ENCODE measurements around the gene MPP3.

DNA sequence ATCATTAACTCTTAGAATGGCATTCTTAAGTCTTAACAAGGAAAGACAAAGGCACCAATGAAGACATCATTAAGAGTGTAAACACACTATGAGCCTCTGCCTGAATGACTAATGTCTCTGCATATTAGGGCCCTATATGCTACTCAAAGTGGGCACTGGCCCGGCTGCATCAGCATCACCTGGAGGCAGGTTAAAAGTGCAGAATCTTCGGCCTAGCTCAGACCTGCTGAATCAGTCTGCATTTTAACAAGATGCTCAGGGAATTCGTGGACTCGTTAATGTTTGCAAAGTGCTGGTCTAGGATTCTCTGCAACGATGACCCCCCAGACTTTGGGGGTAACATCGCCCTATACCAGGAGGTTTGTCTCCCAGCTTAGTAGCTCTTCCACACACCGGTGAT lies 6.7 kb downstream of the MPP3 start:
- TF ChIP-seq, protein P1, sequence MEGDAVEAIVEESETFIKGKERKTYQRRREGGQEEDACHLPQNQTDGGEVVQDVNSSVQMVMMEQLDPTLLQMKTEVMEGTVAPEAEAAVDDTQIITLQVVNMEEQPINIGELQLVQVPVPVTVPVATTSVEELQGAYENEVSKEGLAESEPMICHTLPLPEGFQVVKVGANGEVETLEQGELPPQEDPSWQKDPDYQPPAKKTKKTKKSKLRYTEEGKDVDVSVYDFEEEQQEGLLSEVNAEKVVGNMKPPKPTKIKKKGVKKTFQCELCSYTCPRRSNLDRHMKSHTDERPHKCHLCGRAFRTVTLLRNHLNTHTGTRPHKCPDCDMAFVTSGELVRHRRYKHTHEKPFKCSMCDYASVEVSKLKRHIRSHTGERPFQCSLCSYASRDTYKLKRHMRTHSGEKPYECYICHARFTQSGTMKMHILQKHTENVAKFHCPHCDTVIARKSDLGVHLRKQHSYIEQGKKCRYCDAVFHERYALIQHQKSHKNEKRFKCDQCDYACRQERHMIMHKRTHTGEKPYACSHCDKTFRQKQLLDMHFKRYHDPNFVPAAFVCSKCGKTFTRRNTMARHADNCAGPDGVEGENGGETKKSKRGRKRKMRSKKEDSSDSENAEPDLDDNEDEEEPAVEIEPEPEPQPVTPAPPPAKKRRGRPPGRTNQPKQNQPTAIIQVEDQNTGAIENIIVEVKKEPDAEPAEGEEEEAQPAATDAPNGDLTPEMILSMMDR (conservative IDR thresholded peaks at IDR 0.05; ENCODE audit: low read depth, low read length) = no peak
- no peak for TF ChIP-seq EZH2 (IDR thresholded peaks at IDR 0.05; ENCODE audit: borderline replicate concordance, low read depth, low read length, poor library complexity, severe bottlenecking)

Data from A673 (cell line).